ENCODE data around the gene ZNF362. TPM values are rescaled to one million over a fixed set of nuclear protein-coding genes. Genes with fewer than 3 reads are reported as not detected.

The ZNF362 gene
- total RNA-seq, 1 experiment from 2014 or later = 10.8 TPM

- no peak overlapping the region for H3K4me2 ChIP-seq (ENCODE audit: low read length)
- ChIA-PET CTCF (no interaction called here), POLR2A (ENCODE audit: unreplicated experiment) (no interaction called here)
- ATAC-seq = no peak
- no peak overlapping the region for H3K9ac ChIP-seq (ENCODE audit: low read length)
- no peaks in the 10 kb centered on the region for H3K79me2 ChIP-seq (ENCODE audit: low read length)
- no peaks in the 10 kb centered on the region for H3K9me3 ChIP-seq (ENCODE audit: low read length)
- no peak overlapping the region for H3K27ac ChIP-seq (ENCODE audit: low read length)
- H3K4me1 ChIP-seq (ENCODE audit: insufficient read depth, low read length) = no peaks in the 10 kb centered on the region
- TF ChIP-seq EZH2 (IDR thresholded peaks at IDR 0.05; ENCODE audit: low read length, unreplicated experiment) = no peak
- no peak for TF ChIP-seq CTCF (conservative IDR thresholded peaks at IDR 0.05; ENCODE audit: low read depth, low read length)
- no peak for TF ChIP-seq EZH2phosphoT487 (IDR thresholded peaks at IDR 0.05; ENCODE audit: borderline replicate concordance, low read length)
- no peak for DNase-seq
- H2AFZ ChIP-seq (ENCODE audit: low read length) = no peak overlapping the region
- no TSS peak for BruUV-seq (replicated peaks)
- H3K9me2 ChIP-seq (replicated peaks; ENCODE audit: low read length) = no peaks in the 10 kb centered on the region
- intact Hi-C loops (cut with micrococcal nuclease) = no loop called here
- no peaks in the 10 kb centered on the region for H3K36me3 ChIP-seq (ENCODE audit: low read depth, low read length)
- H3K27me3 ChIP-seq (ENCODE audit: low read length) = no peaks in the 10 kb centered on the region
- H3F3A ChIP-seq (ENCODE audit: low read length, unreplicated experiment) = no peaks in the 10 kb centered on the region
- H3K4me3 ChIP-seq (ENCODE audit: low read length) = no peak overlapping the region
- H4K20me1 ChIP-seq (ENCODE audit: low read length) = no peaks in the 10 kb centered on the region
Observed at GRCh38 chr1:33232716-33233115, 23.6 kb upstream of the ZNF362 start.

- CTCF ChIA-PET = interaction anchor here (0.6 kb wide), 1 partner anchor 53 kb away, joined by 4 read pairs; no protein-coding TSS in a partner anchor
- no peak overlapping the region for H2AFZ ChIP-seq (ENCODE audit: low read length)
- no peak; the same call in 1 of the 2 replicates for ATAC-seq
Observed at GRCh38 chr1:33234131-33234530, 22.2 kb upstream of the ZNF362 start.

More at GRCh38 chr1:33234131-33234530, 22.2 kb upstream of the ZNF362 start:
- Histone ChIP-seq H3K9me2 (replicated peaks; ENCODE audit: low read length) (no peaks in the 10 kb centered on the region), H4K20me1 (ENCODE audit: low read length) (no peaks in the 10 kb centered on the region), H3K4me3 (ENCODE audit: low read length) (no peak overlapping the region), H3K79me2 (ENCODE audit: low read length) (no peaks in the 10 kb centered on the region), H3K9ac (ENCODE audit: low read length) (no peak overlapping the region), H3F3A (ENCODE audit: low read length, unreplicated experiment) (no peaks in the 10 kb centered on the region), H3K4me2 (ENCODE audit: low read length) (no peak overlapping the region), H3K9me3 (ENCODE audit: low read length) (no peaks in the 10 kb centered on the region), H3K36me3 (ENCODE audit: low read depth, low read length) (no peaks in the 10 kb centered on the region), H3K4me1 (ENCODE audit: insufficient read depth, low read length) (no peaks in the 10 kb centered on the region), H3K27me3 (ENCODE audit: low read length) (no peaks in the 10 kb centered on the region), H3K27ac (ENCODE audit: low read length) (no peak overlapping the region)
- no peak for TF ChIP-seq EZH2phosphoT487 (IDR thresholded peaks at IDR 0.05; ENCODE audit: borderline replicate concordance, low read length)
- TF ChIP-seq CTCF (conservative IDR thresholded peaks at IDR 0.05; ENCODE audit: low read depth, low read length) = no peak
- no peak for TF ChIP-seq EZH2 (IDR thresholded peaks at IDR 0.05; ENCODE audit: low read length, unreplicated experiment)
- intact Hi-C loops (cut with micrococcal nuclease) = no loop called here
- POLR2A ChIA-PET (ENCODE audit: unreplicated experiment) = no interaction called here
- no peak for DNase-seq
- BruUV-seq (replicated peaks) = no TSS peak
